Activated T-cell treated with anti-CD3 and anti-CD28 coated beads, Interleukin-2, amount 50 U/mL, for 48 hours (primary cell): Measurements from ENCODE around the gene CARD8.
"Not testable (repeated sequence)": the region's sequence is repeated elsewhere in the genome, so short reads cannot be mapped to it uniquely, and the experiment has no call there.

ENCODE experiments used
- DNase-seq, 2 experiments: peaks; one replicate each; pipeline ENCODE4 v3.0.0-alpha.2; 2020

CARD8 gene

DNA sequence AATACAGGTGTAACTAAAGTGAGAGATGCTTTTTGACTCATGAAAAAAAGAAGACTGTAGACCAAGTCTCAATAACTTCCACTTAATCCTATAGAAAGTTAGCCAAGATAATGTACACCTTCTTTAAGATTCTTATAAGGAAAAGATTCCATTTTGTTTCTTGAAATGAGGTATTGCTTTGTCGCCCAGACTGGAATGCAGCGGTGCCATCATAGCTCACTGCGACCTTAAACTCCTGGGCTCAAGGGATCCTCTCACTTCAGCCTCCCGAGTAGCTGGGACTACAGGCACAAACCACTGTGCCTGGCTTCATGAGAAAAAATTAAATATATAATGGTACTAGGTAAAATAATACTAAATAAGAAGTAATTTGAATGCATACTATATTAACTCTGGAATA lies 3.3 kb upstream of the CARD8 start:
- DNase-seq: not testable (repeated sequence)

DNA sequence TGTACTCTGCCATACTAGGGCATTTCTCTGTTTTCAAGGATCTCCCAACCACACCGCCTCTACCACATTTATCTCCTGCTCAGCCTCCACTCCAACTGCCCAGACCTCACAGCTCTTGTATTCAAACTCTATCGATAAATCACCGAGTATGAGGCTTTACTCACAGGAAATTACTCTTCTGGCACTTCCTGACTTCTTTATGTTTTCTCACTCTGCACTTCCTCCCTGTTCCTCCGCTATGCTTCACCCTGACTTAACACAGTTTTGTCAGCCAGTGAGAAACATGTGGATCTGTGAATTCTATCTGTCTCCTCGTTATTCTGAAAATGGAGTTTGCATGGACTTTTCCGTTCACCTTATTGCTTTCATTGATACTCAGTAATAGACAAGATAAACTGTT lies 2.6 kb upstream of the CARD8 start:
- DNase-seq: peak; percentile 45 to 48

DNA sequence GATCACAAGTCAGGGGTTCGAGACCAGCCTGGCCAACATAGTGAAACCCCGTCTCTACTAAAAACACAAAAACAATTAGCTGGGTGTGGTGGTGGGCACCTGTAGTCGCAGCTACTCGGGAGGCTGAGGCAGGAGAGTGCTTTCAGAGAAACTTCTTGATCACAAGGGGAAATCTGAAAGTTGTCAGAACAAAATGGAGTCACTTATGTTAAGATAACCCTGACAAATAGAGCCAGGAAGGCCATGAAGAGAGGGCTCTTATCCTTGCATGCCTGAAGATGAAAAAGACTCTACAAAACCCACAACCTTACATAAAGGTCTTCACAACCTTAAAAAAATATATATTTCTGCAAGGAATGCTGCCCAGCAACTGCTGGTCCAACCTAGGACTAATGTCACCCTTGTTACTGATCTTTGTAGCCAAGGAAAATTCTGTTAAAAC lies 1.2 kb downstream of the CARD8 start:
- no peak for DNase-seq

DNA sequence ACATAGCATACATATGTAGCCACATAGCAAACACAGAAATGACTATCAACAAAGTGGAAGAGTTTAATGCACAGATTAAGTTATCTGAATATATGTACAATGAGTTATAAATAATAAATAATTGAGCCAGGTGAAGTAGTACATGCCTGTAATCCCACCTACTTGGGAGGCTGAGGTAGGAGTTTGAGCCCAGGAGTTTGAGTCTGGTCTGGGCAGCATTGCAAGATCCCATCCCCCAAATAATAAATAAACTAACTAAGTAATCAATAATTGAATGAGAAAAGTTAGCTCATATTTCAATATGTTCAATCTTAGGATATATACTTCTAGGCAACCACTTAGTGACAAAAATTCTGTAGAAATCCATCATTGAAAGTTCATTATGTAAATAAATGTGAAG lies 1.7 kb downstream of the CARD8 start:
- DNase-seq: no peak

DNA sequence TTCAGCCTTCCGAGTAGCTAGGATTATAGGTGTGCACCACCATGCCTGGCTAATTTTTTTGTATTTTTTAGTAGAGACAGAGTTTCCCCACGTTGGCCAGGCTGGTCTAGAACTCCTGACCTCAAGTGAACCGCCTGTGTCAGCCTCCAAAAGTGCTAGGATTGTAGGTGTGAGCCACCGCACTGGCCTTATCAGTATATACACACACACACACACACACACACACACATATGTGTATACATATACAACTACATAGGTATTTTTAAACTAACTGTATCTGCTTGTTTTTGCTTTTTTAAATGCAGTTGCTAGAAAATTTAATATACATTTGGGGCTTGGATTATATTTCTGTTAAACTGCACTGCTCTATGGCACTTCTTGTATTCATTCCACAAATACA lies 3.1 kb downstream of the CARD8 start:
- no peak for DNase-seq

DNA sequence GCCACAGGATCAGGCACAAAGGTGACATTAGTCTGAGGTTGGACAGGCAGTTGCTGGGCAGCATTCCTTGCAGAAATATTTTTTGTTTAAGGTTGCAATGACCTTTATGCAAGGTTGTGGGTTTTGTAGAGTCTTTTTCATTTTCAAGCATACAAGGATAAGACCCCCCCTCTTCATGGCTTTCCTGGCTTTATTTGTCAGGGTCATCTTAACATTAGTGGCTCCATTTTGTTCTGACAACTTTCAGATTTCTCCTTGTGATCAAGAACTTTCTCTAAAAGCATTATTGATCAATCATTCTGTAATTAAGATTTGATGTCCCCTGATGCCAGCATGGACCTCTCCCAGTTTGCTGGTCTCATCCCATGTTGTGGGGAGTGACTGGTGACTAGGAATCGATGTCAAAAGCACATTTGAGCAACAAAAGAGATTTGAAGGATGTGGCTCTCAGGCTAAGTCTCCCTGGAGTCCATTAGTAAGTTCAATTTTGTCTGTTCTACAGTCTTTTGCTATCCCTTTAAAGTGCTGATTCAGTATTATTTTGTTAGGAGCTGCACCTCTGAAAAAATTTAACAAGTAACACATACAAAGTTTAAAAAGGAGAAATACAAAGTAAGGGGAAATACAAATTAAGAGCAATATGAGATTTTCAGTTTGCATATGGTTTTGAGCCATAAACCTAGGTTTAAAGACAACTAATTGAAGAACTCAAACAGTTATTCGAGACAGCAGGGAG lies 5.3 kb downstream of the CARD8 start:
- no peak for DNase-seq

DNA sequence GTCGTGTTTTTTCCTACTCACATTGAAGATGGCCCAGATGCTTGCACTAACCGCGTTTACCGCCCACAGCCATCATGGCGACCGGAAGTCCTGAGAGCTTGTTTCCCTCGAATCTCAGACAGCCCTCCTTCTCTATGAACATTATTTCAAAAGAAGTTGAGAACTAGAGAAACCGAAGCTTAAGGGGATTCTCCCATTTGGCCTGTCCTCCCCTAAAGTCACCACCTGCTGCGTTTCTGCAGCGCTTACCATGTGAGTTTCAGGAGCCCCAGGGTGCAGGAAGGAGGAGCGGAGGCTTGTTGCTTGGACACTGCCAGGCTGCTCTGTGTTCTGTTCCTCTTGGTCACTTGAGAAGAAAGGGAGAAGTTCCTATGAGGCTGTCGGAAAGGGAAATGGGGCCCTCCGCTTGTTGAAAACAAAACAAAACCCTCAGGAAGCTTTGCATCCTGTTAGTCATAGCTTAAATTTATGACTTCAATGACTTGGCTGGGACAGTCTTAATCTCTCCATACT lies 6.2 kb downstream of the CARD8 start:
- DNase-seq: peak; percentile 85 to 86

DNA sequence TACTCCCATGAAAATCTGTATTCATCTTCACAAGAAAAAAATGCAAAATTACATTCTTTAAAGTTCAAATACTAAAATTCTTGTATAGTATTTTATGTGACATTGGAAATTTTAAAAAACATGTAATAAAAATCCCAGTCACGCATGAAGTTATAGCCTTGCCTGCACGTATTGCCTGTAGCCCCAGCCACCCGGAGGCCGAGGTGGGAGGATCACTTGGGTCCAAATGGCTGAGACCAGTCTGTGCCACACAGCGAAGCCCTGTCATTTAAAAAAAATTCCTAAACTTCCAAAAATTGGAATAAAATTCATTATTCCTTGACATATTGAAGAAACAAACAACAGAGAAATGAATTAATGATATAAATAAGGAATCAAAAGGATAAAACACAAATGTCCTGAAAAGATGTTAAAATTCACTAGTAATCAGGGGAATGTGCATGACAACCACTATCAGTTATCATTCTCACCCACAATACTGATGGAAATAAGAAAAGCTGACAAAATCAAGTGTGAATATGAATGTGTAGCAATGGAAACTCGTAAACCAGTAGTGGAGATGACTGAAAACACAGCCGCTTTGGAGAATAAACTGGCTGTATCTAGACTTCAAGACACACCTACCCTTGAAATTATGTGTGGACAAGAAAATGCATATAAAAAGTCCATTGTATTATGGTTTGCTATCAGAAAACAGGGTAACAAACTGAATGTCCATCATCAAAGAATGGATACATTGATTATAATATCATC lies 7.5 kb downstream of the CARD8 start:
- no peak for DNase-seq

DNA sequence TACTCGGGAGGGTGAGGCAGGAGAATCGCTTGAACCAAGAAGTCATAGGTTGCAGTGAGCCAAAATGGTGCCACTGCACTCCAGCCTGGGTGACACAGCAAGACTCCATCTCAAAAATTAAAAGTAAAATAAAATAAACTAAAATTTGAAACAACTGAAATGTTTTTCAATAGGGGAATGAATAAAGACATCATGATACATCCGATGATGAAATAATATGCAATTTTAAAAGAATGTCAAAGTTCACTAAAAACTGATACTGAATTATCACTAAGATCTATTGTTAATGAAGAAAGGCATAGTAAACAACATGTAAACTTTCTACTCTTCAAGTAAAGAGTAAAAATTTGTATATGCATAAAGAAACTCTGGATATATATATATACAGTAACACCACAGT lies 8.5 kb downstream of the CARD8 start:
- DNase-seq: no peak

DNA sequence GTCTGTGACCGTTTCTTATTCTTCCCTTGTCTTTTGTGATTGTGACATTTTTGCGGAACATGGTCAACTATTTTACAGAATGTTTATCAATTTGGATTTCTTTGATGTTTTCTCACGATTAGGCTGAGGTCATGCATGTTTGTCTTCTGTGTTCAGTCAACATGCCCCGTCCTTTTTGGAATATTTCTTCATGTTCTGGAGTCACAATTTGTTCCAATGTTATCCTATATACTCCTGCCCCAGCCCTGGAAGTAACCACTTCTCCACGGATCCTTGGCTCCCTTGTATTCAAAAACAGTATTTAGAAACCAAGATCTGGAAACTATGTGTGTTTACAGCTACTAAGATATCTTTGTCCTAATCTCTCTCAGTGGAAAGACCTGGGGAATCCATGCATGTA lies 9.6 kb downstream of the CARD8 start:
- DNase-seq: no peak

DNA sequence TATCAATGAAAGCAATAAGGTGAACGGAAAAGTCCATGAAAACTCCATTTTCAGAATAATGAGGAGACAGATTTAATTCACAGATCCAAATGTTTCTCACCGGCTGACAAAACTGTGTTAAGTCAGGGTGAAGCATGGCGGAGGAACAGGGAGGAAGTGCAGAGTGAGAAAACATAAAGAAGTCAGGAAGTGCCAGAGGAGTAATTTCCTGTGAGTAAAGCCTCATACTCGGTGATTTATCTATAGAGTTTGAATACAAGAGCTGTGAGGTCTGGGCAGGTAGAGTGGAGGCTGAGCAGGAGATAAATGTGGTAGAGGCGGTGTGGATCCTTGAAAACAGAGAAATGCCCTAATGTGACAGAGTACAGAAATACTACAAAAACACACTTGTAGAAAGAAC lies 11.4 kb downstream of the CARD8 start:
- peak; percentile 49 to 50 for DNase-seq

DNA sequence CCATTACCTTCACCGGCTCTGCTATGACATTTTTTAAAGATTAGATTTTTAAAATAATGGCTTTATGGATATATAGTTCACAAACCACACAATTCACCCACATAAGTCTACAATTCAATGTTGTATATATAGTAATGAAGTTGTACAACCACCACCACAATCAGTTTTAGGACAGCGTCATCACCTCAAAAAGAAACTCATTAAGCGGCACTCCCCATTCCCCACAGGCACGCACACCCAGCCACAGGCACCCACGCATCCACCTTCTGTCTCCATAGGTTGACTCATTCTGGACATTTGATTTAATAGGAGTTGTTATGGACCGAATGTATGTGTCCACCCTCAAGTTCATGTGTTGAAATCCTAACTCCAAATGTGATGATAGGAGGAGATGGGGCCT lies 13.9 kb downstream of the CARD8 start:
- DNase-seq: not testable (repeated sequence)

DNA sequence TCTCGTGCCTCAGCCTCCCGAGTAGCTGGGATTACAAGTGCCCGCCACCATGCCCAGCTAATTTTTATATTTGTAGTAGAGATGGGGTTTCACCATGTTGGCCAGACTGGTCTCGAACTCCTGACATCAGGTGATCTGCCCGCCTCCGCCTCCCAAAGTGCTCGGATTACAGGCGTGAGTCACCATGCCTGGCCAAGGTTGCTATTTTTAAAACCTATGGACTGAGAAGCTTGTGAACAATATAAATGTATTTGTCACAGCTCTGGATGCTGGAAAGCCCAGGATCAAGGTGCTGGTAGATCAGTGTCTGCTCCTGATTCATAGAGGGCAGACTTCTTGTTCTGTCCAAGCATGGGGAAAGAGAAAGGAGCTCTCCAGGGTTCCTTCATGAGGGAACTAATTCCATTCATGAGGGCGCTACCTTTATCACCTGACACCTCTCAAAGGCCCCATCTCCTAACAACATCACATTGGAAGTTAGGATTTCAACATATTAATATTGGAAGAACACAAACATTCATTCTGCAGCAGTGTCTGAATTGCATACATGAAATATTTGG lies 16.1 kb downstream of the CARD8 start:
- DNase-seq: no peak

DNA sequence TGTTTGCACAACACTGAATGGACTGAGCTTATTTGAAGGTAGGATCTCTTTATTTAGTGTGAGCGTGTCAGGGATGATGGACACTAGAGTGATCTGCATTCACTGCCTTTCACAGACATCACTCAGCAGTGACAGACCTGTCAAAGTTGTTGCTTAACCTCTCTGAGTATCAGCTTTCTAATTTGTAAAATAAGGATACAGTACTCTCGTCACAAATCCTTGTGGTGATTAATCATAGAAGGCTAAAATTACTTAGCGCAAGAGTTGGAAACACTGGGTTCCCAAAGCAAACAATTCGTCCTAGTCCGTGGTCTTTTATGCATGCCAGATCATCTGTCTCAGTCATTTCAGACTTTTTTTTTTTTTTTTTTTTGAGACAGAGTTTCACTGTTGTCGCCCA lies 16.6 kb downstream of the CARD8 start:
- no peak for DNase-seq

DNA sequence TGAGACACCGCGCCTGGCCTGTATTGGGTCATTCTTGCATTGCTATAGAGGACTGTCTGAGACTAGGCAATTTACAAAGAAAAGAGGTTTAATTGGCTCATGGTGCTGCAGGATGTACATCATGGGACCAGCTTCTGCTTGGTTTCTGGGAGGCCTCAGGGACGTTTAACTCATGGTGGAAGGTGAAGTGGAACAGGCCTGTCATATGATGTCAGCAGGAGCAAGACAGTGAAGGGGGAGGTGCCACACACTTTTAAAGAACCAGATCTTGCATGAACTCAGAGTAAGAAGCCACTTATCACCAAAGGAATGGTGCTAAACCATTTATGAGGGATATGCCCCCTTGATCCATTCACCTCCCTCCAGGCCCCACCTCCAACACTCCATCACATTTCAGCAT lies 18.7 kb downstream of the CARD8 start:
- no peak for DNase-seq

DNA sequence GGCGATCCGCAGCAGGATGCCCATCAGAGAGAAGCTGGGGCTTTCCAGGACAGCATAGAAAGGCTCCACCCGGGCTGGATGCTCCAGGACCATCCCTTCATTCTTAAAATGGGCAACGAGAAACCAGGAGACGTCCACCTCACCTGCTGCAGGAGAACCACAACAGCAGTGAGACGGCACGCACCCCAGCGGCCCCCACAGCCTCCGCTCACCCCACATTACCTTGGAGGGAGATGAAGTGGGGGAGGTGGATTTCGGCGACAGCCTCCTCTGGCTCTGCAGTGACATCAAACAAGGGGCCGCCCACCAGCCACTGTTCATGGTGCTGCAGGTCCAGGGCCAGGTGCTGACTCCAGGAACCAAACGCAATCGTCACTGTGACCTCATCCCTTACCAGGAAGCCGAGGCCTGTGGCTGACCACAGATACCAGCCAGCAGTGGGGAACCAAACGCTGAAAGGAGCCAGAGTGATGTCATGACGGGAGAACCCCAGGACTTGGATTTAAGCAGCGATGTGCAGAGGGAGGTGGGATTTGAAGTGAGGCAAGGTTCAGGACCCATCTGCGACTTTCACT lies 25.1 kb downstream of the CARD8 start:
- DNase-seq: peak; percentile 53 to 66

DNA sequence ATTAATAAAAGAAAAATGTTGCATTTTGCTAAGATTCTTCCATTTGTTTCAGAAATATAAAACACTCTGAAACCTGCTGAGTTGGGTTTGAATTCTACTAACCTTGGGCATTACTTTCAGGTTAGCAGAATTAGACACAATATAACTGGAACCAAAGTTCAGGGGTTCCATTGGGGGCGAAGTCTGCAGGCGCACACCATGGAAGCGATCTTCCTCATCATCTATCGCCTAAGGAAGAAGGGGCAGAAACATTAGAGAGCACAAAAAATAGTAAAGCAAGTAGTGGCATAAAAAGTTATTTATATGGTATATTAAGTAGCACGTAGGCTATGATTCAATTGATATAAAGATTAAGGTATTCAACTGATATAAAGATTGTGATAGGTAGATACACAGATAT lies 34.1 kb downstream of the CARD8 start:
- DNase-seq: no peak

DNA sequence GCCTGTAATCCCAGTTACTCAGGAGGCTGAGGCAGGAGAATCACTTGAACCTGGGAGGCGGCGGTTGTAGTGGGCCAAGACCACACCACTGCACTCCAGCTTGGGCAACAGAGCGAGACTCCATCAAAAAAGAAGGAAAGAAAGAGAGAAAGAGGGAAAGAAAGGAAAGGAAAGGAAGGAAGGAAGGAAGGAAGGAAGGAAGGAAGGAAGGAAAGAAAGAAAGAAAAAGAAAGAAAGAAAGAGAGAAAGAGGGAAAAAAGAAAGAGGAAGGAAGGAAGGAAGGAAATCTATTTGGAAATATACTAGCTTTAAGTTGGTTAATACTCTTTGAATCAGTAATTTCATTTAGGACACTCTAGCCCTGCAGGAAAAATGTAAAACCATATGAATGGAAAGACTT lies 34.9 kb downstream of the CARD8 start:
- DNase-seq: not testable (repeated sequence)

DNA sequence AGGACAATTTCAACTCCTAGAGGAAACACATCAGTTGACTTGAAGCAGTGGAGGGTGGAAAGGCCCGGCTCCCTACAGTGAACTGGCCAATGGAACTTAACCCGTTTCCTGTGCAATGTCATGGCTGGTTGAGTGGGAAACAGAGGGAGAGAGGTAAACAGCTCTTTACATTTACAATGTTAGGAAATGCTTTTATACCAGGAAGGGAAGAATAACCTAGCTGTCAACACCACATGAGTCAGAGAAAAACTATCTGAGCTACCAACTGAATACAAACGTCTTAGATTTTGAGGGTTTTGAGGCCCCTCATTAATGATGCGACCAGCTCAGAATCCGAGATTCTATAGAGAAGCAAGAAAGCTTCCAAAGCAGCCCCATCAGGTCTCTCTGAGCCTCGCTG lies 36.7 kb downstream of the CARD8 start:
- DNase-seq: no peak

DNA sequence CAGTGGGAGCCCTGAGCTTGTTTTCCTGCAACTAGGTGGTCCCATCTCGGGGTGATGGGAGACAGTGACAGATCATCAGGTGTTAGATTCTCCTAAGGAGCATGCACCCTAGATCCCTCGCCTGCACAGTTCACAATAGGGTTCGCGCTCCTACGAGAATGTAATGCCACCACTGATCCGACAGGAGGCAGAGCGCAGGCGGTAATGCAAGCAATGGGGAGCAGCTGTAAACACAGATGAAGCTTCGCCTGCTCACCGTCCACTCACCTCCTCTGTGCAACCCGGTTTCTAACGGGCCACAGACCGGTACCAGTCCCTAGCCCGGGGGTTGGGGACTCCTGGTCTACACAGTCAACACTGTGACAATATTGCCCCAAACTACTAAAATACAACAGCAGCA lies 38.8 kb downstream of the CARD8 start:
- no peak for DNase-seq

DNA sequence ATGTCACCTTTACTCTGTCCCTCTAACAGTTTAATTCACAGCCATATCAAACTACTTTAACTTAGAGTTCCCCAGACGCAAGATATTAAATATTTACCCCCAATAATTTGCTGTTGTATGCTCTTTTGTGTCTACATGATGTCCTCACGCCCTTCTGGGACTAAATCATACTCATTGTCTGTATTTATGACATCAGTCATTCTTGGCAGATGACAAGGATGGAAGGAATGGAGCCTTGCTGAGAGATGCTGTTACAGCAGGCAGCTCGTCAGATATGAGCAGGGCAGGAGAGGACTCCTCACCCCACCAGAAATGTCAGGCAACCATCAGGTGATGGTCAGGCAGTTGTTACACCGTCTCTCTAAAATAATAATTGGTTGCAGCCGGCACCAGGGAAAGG lies 41.8 kb downstream of the CARD8 start:
- no peak for DNase-seq

DNA sequence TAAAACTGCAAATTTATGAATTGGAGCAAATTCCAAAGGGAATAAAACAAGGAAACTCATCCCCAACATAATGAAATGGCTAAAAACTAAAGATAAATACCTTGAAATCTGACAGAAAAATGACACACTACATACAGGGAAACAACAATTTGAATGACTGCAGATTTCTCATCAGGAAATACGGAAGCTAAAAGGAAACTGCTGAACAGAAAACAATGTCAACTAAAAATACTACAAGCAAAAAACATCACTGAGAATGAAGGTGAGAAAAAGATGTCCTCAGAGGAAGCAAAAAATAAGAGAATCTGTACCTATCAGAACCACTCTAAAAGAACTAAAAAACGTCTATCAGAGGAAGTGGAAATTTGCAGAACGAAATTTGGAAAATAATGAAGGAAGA lies 45.7 kb downstream of the CARD8 start:
- DNase-seq: no peak

DNA sequence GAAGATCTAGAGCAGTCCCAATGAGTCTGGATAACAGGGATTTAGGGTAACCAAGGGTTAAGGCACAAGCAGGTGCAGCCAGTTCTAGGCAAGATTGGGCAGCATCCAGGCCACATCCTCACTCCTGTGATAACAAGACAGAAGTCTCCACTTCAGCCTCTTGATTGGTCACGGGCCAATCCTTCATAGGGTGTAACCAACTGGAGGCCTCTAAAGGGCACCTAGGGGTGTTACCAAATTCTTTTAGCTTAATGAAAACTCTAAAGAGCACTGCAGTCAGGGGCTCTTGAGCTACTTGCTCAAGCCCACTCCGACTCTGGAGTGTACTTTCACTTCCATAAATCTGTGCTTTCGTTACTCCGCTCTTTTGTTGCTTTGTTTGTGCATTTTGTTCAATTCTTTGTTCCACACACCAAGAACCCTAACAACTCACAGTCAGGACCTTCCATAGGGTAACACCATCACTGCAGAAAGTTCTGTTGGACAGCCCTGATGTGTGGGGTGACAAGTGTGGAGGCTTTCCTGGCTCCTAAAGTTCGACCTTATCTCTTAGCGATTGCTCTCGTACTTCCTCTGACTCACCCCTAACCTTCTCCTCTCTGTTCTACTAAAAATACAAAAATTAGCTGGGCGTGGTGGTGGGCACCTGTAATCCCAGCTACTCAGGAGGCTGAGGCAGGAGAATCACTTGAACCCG lies 49.2 kb downstream of the CARD8 start:
- DNase-seq: peak in 1 of 2 experiments; percentile 24
